CD4-positive, alpha-beta memory T cell (primary cell): ENCODE results near the gene MDM1. TPM values are rescaled to one million over a fixed set of nuclear protein-coding genes. Genes with fewer than 3 reads are reported as not detected.

ENCODE experiments used
- CTCF ChIA-PET: fragments of 350-600 bp; sonication (Branson Sonifier 250); formaldehyde crosslinking; loops from one replicate; lab custom pipeline; 2021; ENCODE audit warnings: inconsistent platforms; ENCODE audit not compliant: partially characterized antibody; lab: Charles Lee
- POLR2A ChIA-PET: fragments of 350-600 bp; sonication (Branson Sonifier 250); formaldehyde crosslinking; loops from one replicate; lab custom pipeline; 2021; ENCODE audit not compliant: partially characterized antibody; lab: Charles Lee
- DNase-seq, 5 donors: peaks; one replicate each; pipeline versions ENCODE4 v3.0.0 to v3.0.0-alpha.2; 2020 to 2022; ENCODE audit warnings: mixed read lengths in 1 of 5
- H3K27ac ChIP-seq: one replicate; pipeline ENCODE4 v1.7.0; 2013; ENCODE audit warnings: low read depth, low read length
- H3K27me3 ChIP-seq: 2 replicates; pipeline ENCODE4 v1.7.0; 2013; ENCODE audit warnings: mild to moderate bottlenecking, low read length, moderate library complexity; ENCODE audit not compliant: insufficient read depth
- H3K36me3 ChIP-seq: 2 replicates; pipeline ENCODE4 v1.7.0; 2013; ENCODE audit warnings: mild to moderate bottlenecking, low read length, moderate library complexity; ENCODE audit not compliant: insufficient read depth
- H3K4me1 ChIP-seq: 2 replicates; pipeline ENCODE4 v1.7.0; 2013; ENCODE audit warnings: mild to moderate bottlenecking, low read length, moderate library complexity; ENCODE audit not compliant: insufficient read depth
- H3K4me3 ChIP-seq, 2 donors: one replicate each; pipeline ENCODE4 v1.7.0; 2013; ENCODE audit warnings: low read length in 2 of 2, mild to moderate bottlenecking in 1 of 2
- H3K9me3 ChIP-seq, 2 donors: one replicate each; pipeline ENCODE4 v1.7.0; 2013; ENCODE audit warnings: low read length in 2 of 2, control low read depth in 1 of 2; ENCODE audit not compliant: control insufficient read depth in 1 of 2
- H3K27ac Mint-ChIP-seq, 7 donors: one replicate each; pipeline ENCODE4 v1.8.0; 2020 to 2021; ENCODE audit warnings: mixed read lengths in 7 of 7, mild to moderate bottlenecking in 6 of 7, inconsistent platforms in 3 of 7, moderate library complexity in 3 of 7
- H3K27me3 Mint-ChIP-seq, 2 donors: one replicate each; pipeline ENCODE4 v1.8.0; 2020 to 2021; ENCODE audit warnings: mixed read lengths in 2 of 2
- H3K36me3 Mint-ChIP-seq, 2 donors: one replicate each; pipeline ENCODE4 v1.8.0; 2020 to 2021; ENCODE audit warnings: mixed read lengths in 2 of 2, inconsistent platforms in 1 of 2, mild to moderate bottlenecking in 1 of 2
- H3K4me1 Mint-ChIP-seq, 4 donors: one replicate each; pipeline ENCODE4 v1.8.0; 2020 to 2021; ENCODE audit warnings: mixed read lengths in 4 of 4, mild to moderate bottlenecking in 1 of 4
- H3K4me3 Mint-ChIP-seq, 8 donors: one replicate each; pipeline ENCODE4 v1.8.0; 2020 to 2021; ENCODE audit warnings: mixed read lengths in 8 of 8, mild to moderate bottlenecking in 7 of 8, moderate library complexity in 6 of 8, inconsistent platforms in 3 of 8
- H3K9me3 Mint-ChIP-seq, 8 donors: one replicate each; pipeline ENCODE4 v1.8.0; 2020 to 2021; ENCODE audit warnings: mixed read lengths in 8 of 8, mild to moderate bottlenecking in 5 of 8, inconsistent platforms in 3 of 8, moderate library complexity in 1 of 8
- intact Hi-C: fragments of 100-400 bp; cut with micrococcal nuclease; formaldehyde crosslinking; loops from one replicate; pipeline ENCODE4 v1.15.1; 2023
- polyA plus RNA-seq, 2 donors: library from polyadenylated mRNA; unstranded; fragments of 300-500 nt; fragmentation: Illumina TruSeq; gene quantifications; one replicate each; pipeline ENCODE4 v1.2.3, GENCODE V29; 2021
- total RNA-seq, 2 experiments: library from RNA; stranded (reverse); gene quantifications; one replicate each; pipeline ENCODE4 v1.2.3, GENCODE V29; 2021

The MDM1 gene
- total and polyA plus RNA-seq, 4 experiments from 2014 or later, result 11.7 to 29.4 (median 20.0) TPM

GRCh38 chr12:68349220-68349621 is 17.1 kb upstream of the MDM1 start:
- Mint-ChIP-seq H3K9me3 (peaks cover 0 to under 1% (median 0%) of the 10 kb centered on the region in 8 donors), H3K4me3 (no peak overlapping the region), H3K27me3 (peaks cover 0 to 8% of the 10 kb centered on the region in 2 donors), H3K27ac (no peak overlapping the region), H3K36me3 (no peaks in the 10 kb centered on the region), H3K4me1 (peaks cover 5 to 9% (median 8%) of the 10 kb centered on the region in 4 donors)
- Histone ChIP-seq H3K36me3 (no peaks in the 10 kb centered on the region), H3K4me1 (no peaks in the 10 kb centered on the region), H3K27me3 (no peaks in the 10 kb centered on the region), H3K27ac (no peak overlapping the region), H3K4me3 (no peak overlapping the region), H3K9me3 (no peaks in the 10 kb centered on the region)
- ChIA-PET CTCF (interaction anchor here (1.5 to 1.6 kb wide), 3 partner anchors 9 to 397 kb away, joined by 3 to 4 read pairs (median 3); partner anchors contain the start of gene SLC35E3), POLR2A (no interaction called here)
- DNase-seq, result no peak
- intact Hi-C loops, result no loop called here

- no peak overlapping the region for H3K27ac Mint-ChIP-seq
- no peaks in the 10 kb centered on the region for H3K9me3 ChIP-seq
- POLR2A ChIA-PET, result no interaction called here
These were observed 16.3 kb upstream of the MDM1 start for GRCh38 chr12:68348419-68348818.

GRCh38 chr12:68345763-68346162 is 13.6 kb upstream of the MDM1 start:
- H3K27ac Mint-ChIP-seq, result no peak overlapping the region
- no peaks in the 10 kb centered on the region for H3K9me3 ChIP-seq
- peaks cover 0 to 3% (median 0%) of the 10 kb centered on the region in 8 donors for H3K9me3 Mint-ChIP-seq
- no peaks in the 10 kb centered on the region for H3K4me1 ChIP-seq
- H3K4me3 Mint-ChIP-seq, result no peak overlapping the region
- H3K4me3 ChIP-seq, result no peak overlapping the region
- DNase-seq, result no peak
- no peak overlapping the region for H3K27ac ChIP-seq
- no peaks in the 10 kb centered on the region for H3K36me3 Mint-ChIP-seq
- no peaks in the 10 kb centered on the region for H3K27me3 ChIP-seq
- intact Hi-C loops, result no loop called here
- H3K27me3 Mint-ChIP-seq, result peaks cover 3 to 9% of the 10 kb centered on the region in 2 donors
- ChIA-PET POLR2A (no interaction called here), CTCF (interaction anchor here (0.7 kb wide), 1 partner anchor 224 kb away, joined by 3 read pairs; no protein-coding TSS in a partner anchor)
- H3K36me3 ChIP-seq, result no peaks in the 10 kb centered on the region
- peaks cover 5 to 9% (median 8%) of the 10 kb centered on the region in 4 donors for H3K4me1 Mint-ChIP-seq

More at GRCh38 chr12:68348419-68348818, 16.3 kb upstream of the MDM1 start:
- Histone ChIP-seq H3K4me1 (no peaks in the 10 kb centered on the region), H3K36me3 (no peaks in the 10 kb centered on the region), H3K27me3 (no peaks in the 10 kb centered on the region), H3K4me3 (no peak overlapping the region), H3K27ac (no peak overlapping the region)
- Mint-ChIP-seq H3K9me3 (peaks cover 0 to 3% (median 0%) of the 10 kb centered on the region in 8 donors), H3K4me3 (no peak overlapping the region), H3K27me3 (peaks cover 0 to 9% of the 10 kb centered on the region in 2 donors), H3K36me3 (no peaks in the 10 kb centered on the region), H3K4me1 (peaks cover 5 to 9% (median 8%) of the 10 kb centered on the region in 4 donors)
- DNase-seq, result no peak
- CTCF ChIA-PET, result interaction anchor here (1.5 to 1.6 kb wide), 3 partner anchors 10 to 398 kb away, joined by 3 to 4 read pairs (median 3); partner anchors contain the start of gene SLC35E3
- intact Hi-C loops, result no loop called here

GRCh38 chr12:68344126-68344525 is 12.0 kb upstream of the MDM1 start:
- Histone ChIP-seq H3K36me3 (no peaks in the 10 kb centered on the region), H3K4me3 (no peak overlapping the region), H3K9me3 (no peaks in the 10 kb centered on the region), H3K27ac (no peak overlapping the region), H3K4me1 (no peaks in the 10 kb centered on the region), H3K27me3 (no peaks in the 10 kb centered on the region)
- H3K9me3 Mint-ChIP-seq, result peaks cover 0 to 3% (median 0%) of the 10 kb centered on the region in 8 donors
- CTCF ChIA-PET, result no interaction called here
- H3K27me3 Mint-ChIP-seq, result peaks cover 3 to 8% of the 10 kb centered on the region in 2 donors
- POLR2A ChIA-PET, result no interaction called here
- H3K36me3 Mint-ChIP-seq, result no peaks in the 10 kb centered on the region
- intact Hi-C loops, result no loop called here
- DNase-seq, result no peak
- H3K4me1 Mint-ChIP-seq, result peaks cover 5 to 9% (median 8%) of the 10 kb centered on the region in 4 donors
- H3K27ac Mint-ChIP-seq, result no peak overlapping the region
- H3K4me3 Mint-ChIP-seq, result no peak overlapping the region

GRCh38 chr12:68342966-68343365 is 10.8 kb upstream of the MDM1 start:
- Histone ChIP-seq H3K27me3 (no peaks in the 10 kb centered on the region), H3K27ac (no peak overlapping the region), H3K4me1 (no peaks in the 10 kb centered on the region), H3K9me3 (no peaks in the 10 kb centered on the region), H3K36me3 (no peaks in the 10 kb centered on the region), H3K4me3 (no peak overlapping the region)
- peaks cover 5 to 9% (median 8%) of the 10 kb centered on the region in 4 donors for H3K4me1 Mint-ChIP-seq
- H3K27ac Mint-ChIP-seq, result no peak overlapping the region
- CTCF ChIA-PET, result interaction anchor here (0.9 to 1.0 kb wide), 2 partner anchors 26 to 120 kb away, joined by 3 to 4 read pairs; no protein-coding TSS in a partner anchor
- H3K4me3 Mint-ChIP-seq, result no peak overlapping the region
- peaks cover 3 to 13% of the 10 kb centered on the region in 2 donors for H3K27me3 Mint-ChIP-seq
- POLR2A ChIA-PET, result no interaction called here
- no peaks in the 10 kb centered on the region for H3K36me3 Mint-ChIP-seq
- intact Hi-C loops, result no loop called here
- no peak for DNase-seq
- H3K9me3 Mint-ChIP-seq, result peaks cover 0 to 3% (median 0%) of the 10 kb centered on the region in 8 donors

- H3K9me3 ChIP-seq, result no peaks in the 10 kb centered on the region
- DNase-seq, result no peak
- POLR2A ChIA-PET, result interaction anchor here (0.9 to 1.8 kb wide), 2 partner anchors 10 to 345 kb away, joined by 3 to 5 read pairs; partner anchors contain the start of genes MDM1 and NUP107
- Mint-ChIP-seq H3K9me3 (peaks cover 0 to 3% (median 0%) of the 10 kb centered on the region in 8 donors), H3K4me1 (peaks cover 5 to 9% (median 8%) of the 10 kb centered on the region in 4 donors), H3K27ac (no peak overlapping the region), H3K27me3 (peaks cover 3 to 12% of the 10 kb centered on the region in 2 donors), H3K36me3 (no peaks in the 10 kb centered on the region), H3K4me3 (no peak overlapping the region)
- H3K27ac ChIP-seq, result no peak overlapping the region
- H3K36me3 ChIP-seq, result no peaks in the 10 kb centered on the region
- no peak overlapping the region for H3K4me3 ChIP-seq
- CTCF ChIA-PET, result no interaction called here
- intact Hi-C loops, result no loop called here
- H3K4me1 ChIP-seq, result no peaks in the 10 kb centered on the region
- no peaks in the 10 kb centered on the region for H3K27me3 ChIP-seq
These were observed 9.7 kb upstream of the MDM1 start for GRCh38 chr12:68341822-68342221.

- H3K27ac Mint-ChIP-seq, result peak overlapping the region in 1 of 7 donors; percentile 30
- H3K36me3 Mint-ChIP-seq, result no peaks in the 10 kb centered on the region
- intact Hi-C loops, result no loop called here
- Histone ChIP-seq H3K27ac (no peak overlapping the region), H3K36me3 (no peaks in the 10 kb centered on the region), H3K4me1 (no peaks in the 10 kb centered on the region), H3K4me3 (no peak overlapping the region), H3K27me3 (no peaks in the 10 kb centered on the region), H3K9me3 (no peaks in the 10 kb centered on the region)
- H3K4me1 Mint-ChIP-seq, result peaks cover 1 to 2% (median 2%) of the 10 kb centered on the region in 4 donors
- no peak overlapping the region for H3K4me3 Mint-ChIP-seq
- CTCF ChIA-PET, result interaction anchor here (1.2 kb wide), 1 partner anchor 118 kb away, joined by 4 read pairs; no protein-coding TSS in a partner anchor
- H3K9me3 Mint-ChIP-seq, result peaks cover 0 to 3% (median 0%) of the 10 kb centered on the region in 8 donors
- no peak for DNase-seq
- peaks cover 3 to 10% of the 10 kb centered on the region in 2 donors for H3K27me3 Mint-ChIP-seq
- POLR2A ChIA-PET, result interaction anchor here (1.8 kb wide), 1 partner anchor 9 kb away, joined by 5 read pairs; the partner anchor contains the start of gene MDM1
These were observed 8.5 kb upstream of the MDM1 start for GRCh38 chr12:68340404-68341270.
